HepG2 (cell line): Measurements from ENCODE around the gene RGS7.

Source experiments
- CTCF ChIP-seq: sonication (generic); formaldehyde crosslinking; IDR thresholded peaks from 2 replicates; pipeline ENCODE4 v1.5.0; 2020; ENCODE audit warnings: mild to moderate bottlenecking, missing genetic modification reagents, moderate library complexity
- E2F5 ChIP-seq: sonication (generic); formaldehyde crosslinking; conservative IDR thresholded peaks from 2 replicates; pipeline ENCODE4 v1.4.0; 2020; ENCODE audit warnings: missing genetic modification reagents
- POLR2A ChIP-seq, 2 experiments: IDR thresholded peaks; 2 replicates each; pipeline ENCODE4 v1.6.1; 2011; ENCODE audit warnings: low read depth in 2 of 2, low read length in 2 of 2, mild to moderate bottlenecking in 1 of 2, moderate library complexity in 1 of 2; ENCODE audit not compliant: insufficient read depth in 1 of 2
- ZBTB4 ChIP-seq: sonication (generic); formaldehyde crosslinking; IDR thresholded peaks from 2 replicates; pipeline ENCODE4 v1.4.0; 2020; ENCODE audit warnings: missing genetic modification reagents, mild to moderate bottlenecking, borderline replicate concordance
- ZNF274 ChIP-seq: sonication (generic); formaldehyde crosslinking; IDR thresholded peaks from 2 replicates; pipeline ENCODE4 v1.5.1; 2020; ENCODE audit warnings: mild to moderate bottlenecking, missing genetic modification reagents

GRCh38 chr1:241310451-241310850 lies 46.6 kb downstream of the RGS7 start:
- no peak for TF ChIP-seq ZNF274 (CRISPR knock-in tag)
- no peak for TF ChIP-seq E2F5 (CRISPR knock-in tag)
- TF ChIP-seq ZBTB4 (CRISPR knock-in tag), result no peak
- TF ChIP-seq POLR2A (IDR thresholded peaks at IDR 0.05; ENCODE audit: insufficient read depth in 1 of 2, low read depth in 2 of 2, low read length in 2 of 2), result no peak
- TF ChIP-seq CTCF (CRISPR knock-in tag), result no peak
